SK-N-SH (cell line): Measurements from ENCODE around the gene SEC16A.

Experiments
- TCF12 ChIP-seq: IDR thresholded peaks from 2 replicates; pipeline ENCODE4 v1.4.0; 2012
- USF1 ChIP-seq: IDR thresholded peaks from 2 replicates; pipeline ENCODE4 v1.4.0; 2012; ENCODE audit warnings: low read depth, borderline replicate concordance

- TF ChIP-seq USF1 (no peak), TCF12 (no peak)
Observed at GRCh38 chr9:136401173-136401922, 81.5 kb downstream of the SEC16A start.
